ENCODE data around the gene SCAMP5. TPM values are rescaled to one million over a fixed set of nuclear protein-coding genes. Genes with fewer than 3 reads are reported as not detected.

Gene SCAMP5
- total RNA-seq, 1 donor: 1.1 TPM

- DNase-seq (ENCODE audit: low read depth): no peak
- H3K4me3 ChIP-seq (ENCODE audit: low read depth, low read length): no peak overlapping the region
- TF ChIP-seq CTCF (IDR thresholded peaks at IDR 0.05; ENCODE audit: insufficient read depth, low read length): no peak
Observed at GRCh38 chr15:75016431-75016830, 21.1 kb downstream of the SCAMP5 start.

DNA sequence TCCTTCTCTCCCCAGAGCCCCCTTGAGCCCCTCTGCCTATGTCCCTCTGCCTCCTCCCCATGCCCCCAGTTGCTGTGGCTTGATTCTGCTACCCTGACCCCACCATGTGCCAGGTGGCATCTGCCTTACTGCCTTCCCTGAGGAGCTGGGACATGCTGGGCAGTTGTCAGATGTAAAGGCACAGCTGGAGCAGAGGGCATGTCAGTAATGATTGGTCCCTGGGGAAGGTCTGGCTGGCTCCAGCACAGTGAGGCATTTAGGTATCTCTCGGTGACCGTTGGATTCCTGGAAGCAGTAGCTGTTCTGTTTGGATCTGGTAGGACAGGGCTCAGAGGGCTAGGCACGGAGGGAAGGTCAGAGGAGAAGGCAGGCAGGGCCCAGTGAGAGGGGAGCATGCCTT lies 24.6 kb downstream of the SCAMP5 start:
- no peak for TF ChIP-seq CTCF (IDR thresholded peaks at IDR 0.05; ENCODE audit: insufficient read depth, low read length)
- no peak overlapping the region for H3K4me3 ChIP-seq (ENCODE audit: low read depth, low read length)
- DNase-seq (ENCODE audit: low read depth): no peak

DNA sequence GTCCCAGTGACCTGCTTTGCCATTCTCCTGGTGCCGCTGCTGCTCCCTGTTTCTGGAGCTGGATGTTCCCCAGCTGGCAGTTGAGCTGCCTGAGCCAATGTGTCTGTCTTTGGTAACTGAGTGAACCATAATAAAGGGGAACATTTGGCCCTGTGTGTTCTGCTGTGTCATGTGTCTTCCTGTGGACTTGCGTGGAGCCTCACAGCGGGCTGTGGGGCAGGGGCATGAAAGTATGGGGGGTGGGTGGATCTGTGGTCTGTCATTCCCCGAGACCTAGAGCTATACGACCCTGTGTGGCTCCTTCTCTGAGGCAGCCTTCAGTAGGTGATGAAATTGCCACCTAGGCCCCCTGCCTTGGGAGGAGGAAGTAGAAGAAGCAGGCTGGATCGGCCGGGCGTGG lies 26.0 kb downstream of the SCAMP5 start:
- no peak for TF ChIP-seq CTCF (IDR thresholded peaks at IDR 0.05; ENCODE audit: insufficient read depth, low read length)
- no peak overlapping the region for H3K4me3 ChIP-seq (ENCODE audit: low read depth, low read length)
- DNase-seq (ENCODE audit: low read depth): no peak

DNA sequence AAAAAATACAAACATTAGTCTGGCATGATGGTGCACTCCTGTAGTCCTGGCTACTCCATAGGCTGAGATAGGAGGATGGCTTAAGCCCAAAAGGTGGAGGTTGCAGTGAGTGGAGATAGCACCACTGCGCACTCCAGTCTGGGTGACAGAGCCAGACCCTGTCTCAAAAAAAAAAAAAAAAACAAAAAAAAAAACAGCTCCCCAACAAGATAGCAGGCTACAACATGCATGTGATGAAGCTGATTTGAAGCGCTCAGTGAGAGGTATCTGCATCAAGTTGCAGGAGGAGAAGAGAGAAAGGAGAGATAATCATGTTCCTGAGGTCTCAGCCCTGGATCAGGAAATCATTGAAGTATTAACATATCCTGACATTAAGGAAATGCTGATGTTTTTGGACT lies 27.4 kb downstream of the SCAMP5 start:
- H3K4me3 ChIP-seq (ENCODE audit: low read depth, low read length): no peak overlapping the region
- no peak for DNase-seq (ENCODE audit: low read depth)
- no peak for TF ChIP-seq CTCF (IDR thresholded peaks at IDR 0.05; ENCODE audit: insufficient read depth, low read length)

GRCh38 chr15:75023181-75023871 lies 28.0 kb downstream of the SCAMP5 start, which contains the start of gene PPCDC:
PPCDC (plus strand) TSS chr15:75023590; CDS start chr15:75028319, 4,729 bp downstream.
- DNase-seq (ENCODE audit: low read depth): peak; percentile 95
- TF ChIP-seq CTCF (IDR thresholded peaks at IDR 0.05; ENCODE audit: insufficient read depth, low read length): no peak
- H3K4me3 ChIP-seq (ENCODE audit: low read depth, low read length): peak within 1 kb of the TSS; percentile 99

DNA sequence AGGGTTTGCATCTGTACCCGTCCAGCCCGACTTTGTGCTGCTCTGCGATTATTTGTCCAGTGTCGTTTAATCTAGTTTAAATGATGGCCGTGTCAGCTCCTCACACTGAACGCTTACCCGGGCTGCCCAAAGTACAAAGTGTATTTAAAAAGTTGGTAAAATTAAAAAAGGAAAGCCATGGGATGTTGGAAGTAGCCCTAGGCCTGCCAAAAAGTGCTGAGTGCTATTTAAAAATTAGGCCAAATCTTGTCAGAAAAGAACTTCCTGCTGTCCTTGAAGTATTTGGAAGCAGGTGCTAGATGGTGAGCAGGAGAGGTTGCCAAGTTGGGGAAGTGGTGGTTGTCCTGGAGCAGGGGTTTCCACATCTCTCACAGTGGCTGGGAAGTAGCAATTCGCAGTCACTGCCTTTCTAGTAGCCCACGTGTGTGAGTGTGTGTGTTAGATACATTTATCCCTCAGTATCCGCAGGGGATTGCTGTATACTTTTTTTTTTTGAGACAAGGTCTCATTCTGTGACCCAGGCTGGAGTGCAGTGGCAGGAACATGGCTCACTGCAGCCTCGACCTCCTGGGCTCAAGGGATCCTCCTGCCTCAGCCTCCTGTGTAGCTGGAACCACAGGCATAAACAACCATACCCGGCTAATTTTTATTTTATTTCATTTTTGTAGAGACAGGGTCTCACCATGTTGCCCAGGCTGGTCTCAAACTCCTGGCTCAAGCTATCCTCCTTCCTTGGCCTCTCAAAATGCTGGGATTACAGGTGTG lies 28.7 kb downstream of the SCAMP5 start:
- DNase-seq (ENCODE audit: low read depth): peak; percentile 39
- H3K4me3 ChIP-seq (ENCODE audit: low read depth, low read length): peak overlapping the region; percentile 99
- no peak for TF ChIP-seq CTCF (IDR thresholded peaks at IDR 0.05; ENCODE audit: insufficient read depth, low read length)
